ENCODE measurements around the gene ZFAND2B. TPM values are rescaled to one million over a fixed set of nuclear protein-coding genes. Genes with fewer than 3 reads are reported as not detected.

Gene ZFAND2B
- total and polyA plus RNA-seq, 2 donors from 2014 or later: 44.8 to 72.6 TPM

DNA sequence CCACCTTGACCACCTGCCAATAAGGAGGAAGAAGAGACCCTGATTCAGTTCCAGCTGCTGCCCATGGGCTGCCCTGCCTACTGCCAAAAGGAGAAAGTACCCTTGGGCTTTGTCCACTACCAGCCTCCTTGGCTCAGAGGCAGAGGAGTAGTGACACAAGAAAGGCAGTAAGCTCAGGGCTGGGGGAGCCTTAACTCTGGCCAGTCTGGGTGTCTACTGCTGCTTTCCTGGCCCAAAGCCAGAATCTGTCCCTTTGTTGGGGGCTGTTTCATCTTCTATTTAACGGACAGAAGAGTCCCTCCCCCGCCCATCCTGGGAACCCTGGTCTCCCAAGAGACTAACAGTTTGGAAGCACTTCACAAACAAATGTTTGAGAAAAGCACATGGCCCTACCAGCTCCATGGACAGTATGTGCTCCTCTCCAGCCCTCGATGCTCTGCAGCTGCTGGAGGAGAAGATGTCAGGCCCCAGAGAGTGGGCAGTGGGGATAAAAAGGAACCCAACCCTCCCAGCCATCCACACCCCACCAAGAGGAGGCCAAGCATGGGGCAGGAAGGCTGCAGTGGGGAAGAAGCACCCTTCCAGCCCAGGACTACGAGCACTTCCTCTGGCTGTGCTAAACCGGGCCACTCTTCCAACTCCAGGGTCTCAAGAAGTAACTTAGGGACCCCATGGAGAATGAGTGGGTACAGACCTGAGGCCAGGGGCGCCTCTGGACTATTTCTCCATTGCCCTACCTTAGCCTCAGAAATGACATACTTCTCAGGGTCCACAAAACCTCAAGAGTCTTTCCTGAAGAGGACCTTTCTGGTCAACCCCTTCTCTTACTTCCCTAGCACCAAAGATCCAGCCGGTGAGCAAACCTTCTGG lies 21.7 kb downstream of the ZFAND2B start:
- TF ChIP-seq, protein P1, sequence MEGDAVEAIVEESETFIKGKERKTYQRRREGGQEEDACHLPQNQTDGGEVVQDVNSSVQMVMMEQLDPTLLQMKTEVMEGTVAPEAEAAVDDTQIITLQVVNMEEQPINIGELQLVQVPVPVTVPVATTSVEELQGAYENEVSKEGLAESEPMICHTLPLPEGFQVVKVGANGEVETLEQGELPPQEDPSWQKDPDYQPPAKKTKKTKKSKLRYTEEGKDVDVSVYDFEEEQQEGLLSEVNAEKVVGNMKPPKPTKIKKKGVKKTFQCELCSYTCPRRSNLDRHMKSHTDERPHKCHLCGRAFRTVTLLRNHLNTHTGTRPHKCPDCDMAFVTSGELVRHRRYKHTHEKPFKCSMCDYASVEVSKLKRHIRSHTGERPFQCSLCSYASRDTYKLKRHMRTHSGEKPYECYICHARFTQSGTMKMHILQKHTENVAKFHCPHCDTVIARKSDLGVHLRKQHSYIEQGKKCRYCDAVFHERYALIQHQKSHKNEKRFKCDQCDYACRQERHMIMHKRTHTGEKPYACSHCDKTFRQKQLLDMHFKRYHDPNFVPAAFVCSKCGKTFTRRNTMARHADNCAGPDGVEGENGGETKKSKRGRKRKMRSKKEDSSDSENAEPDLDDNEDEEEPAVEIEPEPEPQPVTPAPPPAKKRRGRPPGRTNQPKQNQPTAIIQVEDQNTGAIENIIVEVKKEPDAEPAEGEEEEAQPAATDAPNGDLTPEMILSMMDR (IDR thresholded peaks at IDR 0.05; ENCODE audit: borderline replicate concordance, extremely low read depth, insufficient read depth): no peak
- H3K27ac ChIP-seq (ENCODE audit: low read depth in 2 of 2, low read length in 2 of 2): peak overlapping the region in 1 of 2 donors; percentile 91
- FAIRE-seq: no peak

DNA sequence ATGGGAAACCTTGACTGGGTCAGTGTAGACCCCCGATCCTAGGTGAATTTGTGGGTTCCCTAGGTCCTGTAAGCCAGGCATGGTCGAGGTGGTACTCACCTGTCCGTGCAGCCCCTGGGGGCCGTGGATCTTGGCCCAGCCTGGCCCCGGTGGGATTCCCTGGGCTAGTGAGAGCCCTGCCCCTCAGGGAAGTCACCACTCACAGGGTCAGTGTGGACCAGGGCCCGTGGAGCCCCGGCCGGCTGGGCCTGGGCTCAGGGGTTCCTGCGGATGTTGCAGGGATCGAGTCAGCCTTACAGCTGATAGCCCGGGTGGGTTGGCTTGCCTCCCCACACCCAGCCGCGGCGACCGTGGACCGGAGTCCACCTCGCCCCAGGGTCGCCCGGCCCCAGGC lies 22.3 kb downstream of the ZFAND2B start:
- Histone ChIP-seq H3K4me3 (ENCODE audit: low read length in 3 of 3) (peak overlapping the region; percentile 58 to 98 (median 75)), H3K27me3 (ENCODE audit: control insufficient read depth, insufficient read depth, low read length) (no peaks in the 10 kb centered on the region), H3K9me3 (ENCODE audit: control insufficient read depth in 2 of 3, insufficient read depth in 1 of 3, low read length in 3 of 3) (no peaks in the 10 kb centered on the region), H3K36me3 (ENCODE audit: control insufficient read depth in 2 of 3, insufficient read depth in 3 of 3, low read length in 3 of 3) (peaks cover 14 to 46% (median 28%) of the 10 kb centered on the region in 3 donors), H3K27ac (ENCODE audit: low read depth in 2 of 2, low read length in 2 of 2) (peak overlapping the region; percentile 91 to 96), H3K9ac (ENCODE audit: low read length in 3 of 3) (peak overlapping the region; percentile 9 to 100 (median 99)), H3K4me1 (ENCODE audit: control insufficient read depth in 2 of 3, insufficient read depth in 2 of 3, low read depth in 1 of 3, low read length in 3 of 3) (peaks cover 0 to 17% (median 11%) of the 10 kb centered on the region in 3 donors)
- no peak for FAIRE-seq
- TF ChIP-seq, protein P1 (IDR thresholded peaks at IDR 0.05; ENCODE audit: borderline replicate concordance, extremely low read depth, insufficient read depth): no peak
- peak in 1 of 5 donors; percentile 89 for DNase-seq
- intact Hi-C loops (cut with DNase I): no loop called here

More for the DNA sequence above, 21.7 kb downstream of the ZFAND2B start:
- Histone ChIP-seq H3K9ac (ENCODE audit: low read length in 3 of 3) (peak overlapping the region; percentile 9 to 100 (median 99)), H3K4me3 (ENCODE audit: low read length in 3 of 3) (peak overlapping the region; percentile 58 to 98 (median 75)), H3K36me3 (ENCODE audit: control insufficient read depth in 2 of 3, insufficient read depth in 3 of 3, low read length in 3 of 3) (peaks cover 18 to 46% (median 34%) of the 10 kb centered on the region in 3 donors), H3K27me3 (ENCODE audit: control insufficient read depth, insufficient read depth, low read length) (no peaks in the 10 kb centered on the region), H3K4me1 (ENCODE audit: control insufficient read depth in 2 of 3, insufficient read depth in 2 of 3, low read depth in 1 of 3, low read length in 3 of 3) (peaks cover 0 to 17% (median 11%) of the 10 kb centered on the region in 3 donors), H3K9me3 (ENCODE audit: control insufficient read depth in 2 of 3, insufficient read depth in 1 of 3, low read length in 3 of 3) (no peaks in the 10 kb centered on the region)
- no peak for DNase-seq
- intact Hi-C loops (cut with DNase I): no loop called here

DNA sequence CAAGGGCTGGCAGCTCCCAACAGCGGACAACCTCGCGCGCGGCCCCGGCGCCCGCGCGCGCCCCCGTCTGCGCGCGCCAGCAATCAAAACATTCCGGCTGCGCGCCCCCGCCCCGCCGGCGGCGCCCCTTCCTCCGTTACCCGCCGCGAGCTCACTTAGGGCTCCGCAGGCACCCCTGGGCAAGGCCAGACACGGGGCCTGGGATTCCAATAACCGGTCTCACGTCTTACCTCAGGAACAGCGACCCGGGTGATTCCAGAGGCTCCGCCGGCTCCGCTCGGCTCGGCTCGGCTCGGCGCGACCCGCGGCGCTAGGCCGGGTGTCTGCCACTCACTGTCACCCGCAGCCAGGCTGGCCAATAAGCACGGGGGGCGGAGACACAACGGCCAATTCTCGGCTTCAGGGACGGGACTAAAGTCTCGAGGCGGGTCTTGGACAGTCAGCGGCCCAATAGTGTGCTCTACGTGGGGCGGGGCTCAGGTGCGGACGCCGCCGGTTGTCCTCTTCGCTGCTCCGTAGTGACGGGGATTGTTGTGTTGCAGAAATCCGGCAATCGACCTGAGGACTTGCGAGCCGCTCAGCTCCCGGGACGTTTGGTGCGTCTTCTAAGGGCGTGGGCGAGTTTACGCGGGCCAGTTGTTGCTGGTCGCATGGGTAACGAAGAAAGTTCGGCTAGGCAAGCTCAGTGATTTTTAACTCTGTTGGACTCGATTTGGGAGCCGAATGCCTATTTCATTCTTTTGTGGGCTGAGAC lies 22.9 kb downstream of the ZFAND2B start, which contains the start of the genes ANKZF1 and ATG9A:
ANKZF1 (plus strand) TSS at position 502 of the 754 bp plus-strand sequence. CDS start 452 bp downstream, outside the sequence.
ATG9A (minus strand) TSS at position 332 of the 754 bp plus-strand sequence. CDS start 1,612 bp downstream, outside the sequence.
- Histone ChIP-seq H3K36me3 (ENCODE audit: control insufficient read depth in 2 of 3, insufficient read depth in 3 of 3, low read length in 3 of 3) (peaks cover 17 to 46% (median 26%) of the 10 kb centered on the region in 3 donors), H3K27me3 (ENCODE audit: control insufficient read depth, insufficient read depth, low read length) (no peaks in the 10 kb centered on the region), H3K4me1 (ENCODE audit: control insufficient read depth in 2 of 3, insufficient read depth in 2 of 3, low read depth in 1 of 3, low read length in 3 of 3) (peaks cover 0 to 17% (median 11%) of the 10 kb centered on the region in 3 donors), H3K4me3 (ENCODE audit: low read length in 3 of 3) (peak within 1 kb of the TSS; percentile 97 to 98 (median 97)), H3K9ac (ENCODE audit: low read length in 3 of 3) (peak within 1 kb of the TSS; percentile 95 to 100 (median 99)), H3K27ac (ENCODE audit: low read depth in 2 of 2, low read length in 2 of 2) (peak within 1 kb of the TSS; percentile 91 to 96), H3K9me3 (ENCODE audit: control insufficient read depth in 2 of 3, insufficient read depth in 1 of 3, low read length in 3 of 3) (no peaks in the 10 kb centered on the region)
- intact Hi-C loops (cut with DNase I): no loop called here
- FAIRE-seq (peak; percentile 89), DNase-seq (peak; percentile 99 to 100 (median 99))
- TF ChIP-seq, protein P1 (IDR thresholded peaks at IDR 0.05; ENCODE audit: borderline replicate concordance, extremely low read depth, insufficient read depth): peak; percentile 5
